ENCODE results near the gene SMAD2.

The SMAD2 gene

DNA sequence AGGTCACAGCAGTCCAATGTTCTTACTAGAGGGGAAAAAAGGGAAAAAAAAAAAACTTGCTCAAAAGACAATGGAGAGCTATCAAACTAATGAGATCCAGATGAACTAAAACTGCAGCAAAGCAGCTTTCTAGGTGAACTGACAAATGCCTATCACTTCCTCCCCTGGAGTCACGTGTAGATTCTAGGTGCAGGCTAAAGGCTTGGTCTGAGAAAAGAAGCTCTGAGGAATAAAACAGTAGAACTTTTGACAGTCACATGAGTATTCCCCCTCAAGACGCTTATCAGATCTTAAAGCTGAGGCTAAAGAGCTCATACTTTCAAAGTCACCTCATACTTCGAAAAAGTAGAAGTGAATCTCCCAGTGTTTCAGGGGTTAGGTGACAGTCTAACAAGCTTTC is 42.3 kb downstream of the SMAD2 start:
- Histone ChIP-seq H3K9ac (ENCODE audit: low read length) (no peak overlapping the region), H3K36me3 (ENCODE audit: control insufficient read depth, low read depth, low read length) (peaks cover 39% of the 10 kb centered on the region), H3K4me1 (ENCODE audit: control insufficient read depth, low read depth, low read length) (no peaks in the 10 kb centered on the region), H3K27me3 (ENCODE audit: control insufficient read depth, insufficient read depth, low read length) (no peaks in the 10 kb centered on the region), H3K27ac (ENCODE audit: low read length) (no peak overlapping the region), H3K4me3 (ENCODE audit: low read length) (no peak overlapping the region), H3K9me3 (ENCODE audit: control insufficient read depth, low read depth, low read length) (no peaks in the 10 kb centered on the region)

DNA sequence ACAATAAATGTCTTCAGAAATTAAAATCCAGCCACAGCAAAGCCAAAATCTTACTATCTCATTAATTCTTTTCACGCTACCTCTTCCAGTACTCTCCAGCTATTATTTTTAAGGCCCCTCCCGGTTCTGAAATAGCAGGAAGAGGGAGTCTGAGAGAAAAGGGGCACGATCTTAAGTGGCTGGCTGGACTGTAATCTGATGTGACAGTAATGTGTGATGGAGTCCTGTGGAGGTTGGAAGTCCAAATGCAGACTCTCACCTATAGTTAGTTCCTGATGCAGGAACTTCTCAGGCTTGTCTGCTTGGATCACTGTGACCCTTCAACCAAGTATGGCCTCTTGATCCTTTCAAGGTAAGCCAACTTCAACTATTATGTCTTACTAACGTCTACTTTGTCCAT is 43.2 kb downstream of the SMAD2 start:
- H3K36me3 ChIP-seq (ENCODE audit: control insufficient read depth, low read depth, low read length), result peaks cover 45% of the 10 kb centered on the region
- no peaks in the 10 kb centered on the region for H3K27me3 ChIP-seq (ENCODE audit: control insufficient read depth, insufficient read depth, low read length)
- no peaks in the 10 kb centered on the region for H3K4me1 ChIP-seq (ENCODE audit: control insufficient read depth, low read depth, low read length)
- H3K9me3 ChIP-seq (ENCODE audit: control insufficient read depth, low read depth, low read length), result no peaks in the 10 kb centered on the region
- no peak overlapping the region for H3K9ac ChIP-seq (ENCODE audit: low read length)
- H3K27ac ChIP-seq (ENCODE audit: low read length), result no peak overlapping the region
- H3K4me3 ChIP-seq (ENCODE audit: low read length), result no peak overlapping the region

GRCh38 chr18:47883771-47884413 is 46.6 kb downstream of the SMAD2 start:
- Histone ChIP-seq H3K4me3 (ENCODE audit: low read length) (no peak overlapping the region), H3K27me3 (ENCODE audit: control insufficient read depth, insufficient read depth, low read length) (no peaks in the 10 kb centered on the region), H3K36me3 (ENCODE audit: control insufficient read depth, low read depth, low read length) (peaks cover 38% of the 10 kb centered on the region), H3K9me3 (ENCODE audit: control insufficient read depth, low read depth, low read length) (no peaks in the 10 kb centered on the region), H3K9ac (ENCODE audit: low read length) (no peak overlapping the region), H3K4me1 (ENCODE audit: control insufficient read depth, low read depth, low read length) (no peaks in the 10 kb centered on the region), H3K27ac (ENCODE audit: low read length) (no peak overlapping the region)

GRCh38 chr18:47882641-47883040 is 47.8 kb downstream of the SMAD2 start:
- no peak overlapping the region for H3K9ac ChIP-seq (ENCODE audit: low read length)
- H3K36me3 ChIP-seq (ENCODE audit: control insufficient read depth, low read depth, low read length), result peaks cover 28% of the 10 kb centered on the region
- H3K27ac ChIP-seq (ENCODE audit: low read length), result no peak overlapping the region
- H3K27me3 ChIP-seq (ENCODE audit: control insufficient read depth, insufficient read depth, low read length), result no peaks in the 10 kb centered on the region
- no peaks in the 10 kb centered on the region for H3K4me1 ChIP-seq (ENCODE audit: control insufficient read depth, low read depth, low read length)
- H3K9me3 ChIP-seq (ENCODE audit: control insufficient read depth, low read depth, low read length), result no peaks in the 10 kb centered on the region
- no peak overlapping the region for H3K4me3 ChIP-seq (ENCODE audit: low read length)

- Histone ChIP-seq H3K9ac (ENCODE audit: low read length) (no peak overlapping the region), H3K36me3 (ENCODE audit: control insufficient read depth, low read depth, low read length) (peaks cover 28% of the 10 kb centered on the region), H3K27me3 (ENCODE audit: control insufficient read depth, insufficient read depth, low read length) (no peaks in the 10 kb centered on the region), H3K4me3 (ENCODE audit: low read length) (no peak overlapping the region), H3K9me3 (ENCODE audit: control insufficient read depth, low read depth, low read length) (no peaks in the 10 kb centered on the region), H3K27ac (ENCODE audit: low read length) (no peak overlapping the region), H3K4me1 (ENCODE audit: control insufficient read depth, low read depth, low read length) (no peaks in the 10 kb centered on the region)
Observed at GRCh38 chr18:47881752-47882455, 48.6 kb downstream of the SMAD2 start.

- Histone ChIP-seq H3K27ac (ENCODE audit: low read length) (no peak overlapping the region), H3K9ac (ENCODE audit: low read length) (no peak overlapping the region), H3K36me3 (ENCODE audit: control insufficient read depth, low read depth, low read length) (peaks cover 25% of the 10 kb centered on the region), H3K4me3 (ENCODE audit: low read length) (no peak overlapping the region), H3K9me3 (ENCODE audit: control insufficient read depth, low read depth, low read length) (no peaks in the 10 kb centered on the region), H3K27me3 (ENCODE audit: control insufficient read depth, insufficient read depth, low read length) (no peaks in the 10 kb centered on the region), H3K4me1 (ENCODE audit: control insufficient read depth, low read depth, low read length) (no peaks in the 10 kb centered on the region)
Observed at GRCh38 chr18:47881042-47881441, 49.4 kb downstream of the SMAD2 start.

- Histone ChIP-seq H3K9me3 (ENCODE audit: control insufficient read depth, low read depth, low read length) (no peaks in the 10 kb centered on the region), H3K36me3 (ENCODE audit: control insufficient read depth, low read depth, low read length) (peaks cover 15% of the 10 kb centered on the region), H3K27me3 (ENCODE audit: control insufficient read depth, insufficient read depth, low read length) (no peaks in the 10 kb centered on the region), H3K4me1 (ENCODE audit: control insufficient read depth, low read depth, low read length) (peaks cover 12% of the 10 kb centered on the region), H3K4me3 (ENCODE audit: low read length) (no peak overlapping the region), H3K27ac (ENCODE audit: low read length) (no peak overlapping the region), H3K9ac (ENCODE audit: low read length) (no peak overlapping the region)
Observed at GRCh38 chr18:47877892-47878291, 52.6 kb downstream of the SMAD2 start.

DNA sequence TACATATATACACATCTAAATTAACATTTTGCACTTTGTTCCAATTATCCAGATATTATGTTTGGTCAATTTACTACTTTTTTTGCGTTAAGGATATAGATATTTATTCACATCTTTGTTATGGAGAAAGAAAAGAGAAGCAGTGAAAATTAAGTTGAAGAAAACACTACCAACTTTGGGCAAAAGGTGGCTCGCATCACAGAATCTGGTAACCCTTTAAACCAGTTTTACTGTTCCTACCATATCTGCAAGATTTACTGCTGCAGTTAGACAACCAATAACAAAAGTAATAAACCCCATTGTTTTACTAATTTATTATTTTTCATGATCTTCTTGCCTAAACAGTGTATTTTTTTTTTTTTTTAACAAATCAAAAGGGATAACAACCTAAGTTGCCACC is 53.6 kb downstream of the SMAD2 start:
- Histone ChIP-seq H3K9ac (ENCODE audit: low read length) (no peak overlapping the region), H3K27ac (ENCODE audit: low read length) (no peak overlapping the region), H3K9me3 (ENCODE audit: control insufficient read depth, low read depth, low read length) (no peaks in the 10 kb centered on the region), H3K4me1 (ENCODE audit: control insufficient read depth, low read depth, low read length) (peaks cover 12% of the 10 kb centered on the region), H3K27me3 (ENCODE audit: control insufficient read depth, insufficient read depth, low read length) (no peaks in the 10 kb centered on the region), H3K36me3 (ENCODE audit: control insufficient read depth, low read depth, low read length) (peaks cover 7% of the 10 kb centered on the region), H3K4me3 (ENCODE audit: low read length) (no peak overlapping the region)

DNA sequence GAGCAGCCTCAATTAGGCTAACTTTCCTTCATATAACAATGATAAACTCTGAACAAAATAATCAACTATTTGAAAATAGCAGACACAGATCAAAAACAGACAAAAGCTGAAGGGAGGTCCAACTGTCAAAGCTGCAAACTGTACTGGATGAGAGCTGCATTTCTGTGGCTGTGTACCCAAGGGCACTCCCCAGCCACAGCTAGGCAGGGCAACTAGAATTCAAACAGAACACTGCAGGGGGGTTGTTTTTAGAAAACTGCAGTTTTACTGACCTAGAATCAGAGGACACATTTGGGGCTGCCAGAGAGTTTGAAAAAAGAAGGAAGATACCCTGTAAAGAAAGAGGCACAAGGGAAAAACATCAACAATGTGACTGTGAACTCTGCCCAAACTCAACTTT is 56.8 kb downstream of the SMAD2 start:
- no peak overlapping the region for H3K27ac ChIP-seq (ENCODE audit: low read length)

GRCh38 chr18:47872426-47872825 is 58.0 kb downstream of the SMAD2 start:
- Histone ChIP-seq H3K36me3 (ENCODE audit: control insufficient read depth, low read depth, low read length) (peaks cover 22% of the 10 kb centered on the region), H3K27me3 (ENCODE audit: control insufficient read depth, insufficient read depth, low read length) (no peaks in the 10 kb centered on the region)

More for the DNA sequence above, 56.8 kb downstream of the SMAD2 start:
- peaks cover 12% of the 10 kb centered on the region for H3K4me1 ChIP-seq (ENCODE audit: control insufficient read depth, low read depth, low read length)
- peaks cover 11% of the 10 kb centered on the region for H3K36me3 ChIP-seq (ENCODE audit: control insufficient read depth, low read depth, low read length)
- H3K9ac ChIP-seq (ENCODE audit: low read length), result no peak overlapping the region
- H3K27me3 ChIP-seq (ENCODE audit: control insufficient read depth, insufficient read depth, low read length), result no peaks in the 10 kb centered on the region
- H3K4me3 ChIP-seq (ENCODE audit: low read length), result no peak overlapping the region
- H3K9me3 ChIP-seq (ENCODE audit: control insufficient read depth, low read depth, low read length), result no peaks in the 10 kb centered on the region

GRCh38 chr18:47871288-47871687 is 59.2 kb downstream of the SMAD2 start:
- H3K27me3 ChIP-seq (ENCODE audit: control insufficient read depth, insufficient read depth, low read length), result no peaks in the 10 kb centered on the region
- H3K9me3 ChIP-seq (ENCODE audit: control insufficient read depth, low read depth, low read length), result no peaks in the 10 kb centered on the region
- H3K27ac ChIP-seq (ENCODE audit: low read length), result no peak overlapping the region
- no peak overlapping the region for H3K4me3 ChIP-seq (ENCODE audit: low read length)
- H3K4me1 ChIP-seq (ENCODE audit: control insufficient read depth, low read depth, low read length), result peaks cover 12% of the 10 kb centered on the region
- no peak overlapping the region for H3K9ac ChIP-seq (ENCODE audit: low read length)
- peaks cover 29% of the 10 kb centered on the region for H3K36me3 ChIP-seq (ENCODE audit: control insufficient read depth, low read depth, low read length)

More at GRCh38 chr18:47872426-47872825, 58.0 kb downstream of the SMAD2 start:
- Histone ChIP-seq H3K4me1 (ENCODE audit: control insufficient read depth, low read depth, low read length) (peaks cover 12% of the 10 kb centered on the region), H3K27ac (ENCODE audit: low read length) (no peak overlapping the region), H3K9ac (ENCODE audit: low read length) (no peak overlapping the region), H3K9me3 (ENCODE audit: control insufficient read depth, low read depth, low read length) (no peaks in the 10 kb centered on the region), H3K4me3 (ENCODE audit: low read length) (no peak overlapping the region)

DNA sequence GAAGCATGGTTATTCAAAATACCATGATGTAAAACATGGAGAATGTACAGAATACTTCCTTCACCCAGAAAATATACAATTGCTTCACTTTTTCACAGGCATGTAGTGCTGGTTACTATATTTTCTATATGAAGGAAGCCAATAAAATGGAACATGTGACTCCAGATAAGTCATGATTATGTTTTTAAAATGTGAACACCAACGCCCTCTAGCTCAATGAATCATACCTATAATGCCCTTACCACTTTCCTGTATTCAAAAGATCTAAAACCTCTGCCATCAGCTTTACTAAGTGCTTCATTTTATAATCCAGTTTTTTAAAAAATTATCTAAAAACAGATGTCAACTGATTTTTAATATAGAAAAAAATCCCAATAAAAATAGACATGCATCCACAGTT is 59.9 kb downstream of the SMAD2 start:
- no peak overlapping the region for H3K9ac ChIP-seq (ENCODE audit: low read length)
- no peaks in the 10 kb centered on the region for H3K9me3 ChIP-seq (ENCODE audit: control insufficient read depth, low read depth, low read length)
- H3K4me1 ChIP-seq (ENCODE audit: control insufficient read depth, low read depth, low read length), result peaks cover 12% of the 10 kb centered on the region
- no peaks in the 10 kb centered on the region for H3K27me3 ChIP-seq (ENCODE audit: control insufficient read depth, insufficient read depth, low read length)
- no peak overlapping the region for H3K4me3 ChIP-seq (ENCODE audit: low read length)
- no peak overlapping the region for H3K27ac ChIP-seq (ENCODE audit: low read length)
- peaks cover 30% of the 10 kb centered on the region for H3K36me3 ChIP-seq (ENCODE audit: control insufficient read depth, low read depth, low read length)

Data from iPS-18a (cell line).